Measurements from ENCODE around the gene HOXB1. TPM values are rescaled to one million over a fixed set of nuclear protein-coding genes. Genes with fewer than 3 reads are reported as not detected.

The HOXB1 gene
- total RNA-seq (2014; rRNA removed; shearing (Covaris generic); ENCODE audit: low replicate concordance): not detected in 2 replicates

- in situ Hi-C loops (cut with HindIII; ENCODE audit: low pct_unique_long_range_greater_than_20kb, low sequenced_read_pairs): no loop called here
- no peak for DNase-seq (ENCODE audit: low read depth)
Observed at GRCh38 chr17:48530887-48531272, at the start of gene HOXB1. TSS of gene HOXB1 (minus strand) at chr17:48531011. CDS start at chr17:48530904, 107 bp downstream.

- no peak for DNase-seq (ENCODE audit: low read depth)
- in situ Hi-C loops (cut with HindIII; ENCODE audit: low pct_unique_long_range_greater_than_20kb, low sequenced_read_pairs): no loop called here
Observed at GRCh38 chr17:48579760-48580554, 49.1 kb upstream of the HOXB1 start.

- DNase-seq (ENCODE audit: low read depth): no peak
- in situ Hi-C loops (cut with HindIII; ENCODE audit: low pct_unique_long_range_greater_than_20kb, low sequenced_read_pairs): no loop called here
Observed at GRCh38 chr17:48579471-48579759, 48.6 kb upstream of the HOXB1 start.

GRCh38 chr17:48578616-48579470 lies 48.0 kb upstream of the HOXB1 start:
- no peak for DNase-seq (ENCODE audit: low read depth)
- in situ Hi-C loops (cut with HindIII; ENCODE audit: low pct_unique_long_range_greater_than_20kb, low sequenced_read_pairs): no loop called here

GRCh38 chr17:48577946-48578615 lies 47.3 kb upstream of the HOXB1 start, which contains the start of gene HOXB4:
TSS of gene HOXB4 (minus strand) at chr17:48578350. CDS start at chr17:48578319, 31 bp downstream.
- peak; percentile 61 for DNase-seq (ENCODE audit: low read depth)
- in situ Hi-C loops (cut with HindIII; ENCODE audit: low pct_unique_long_range_greater_than_20kb, low sequenced_read_pairs): no loop called here

- no peak for DNase-seq (ENCODE audit: low read depth)
- in situ Hi-C loops (cut with HindIII; ENCODE audit: low pct_unique_long_range_greater_than_20kb, low sequenced_read_pairs): no loop called here
Observed at GRCh38 chr17:48577330-48577945, 46.6 kb upstream of the HOXB1 start.

GRCh38 chr17:48576479-48577309 lies 45.9 kb upstream of the HOXB1 start:
- DNase-seq (ENCODE audit: low read depth): no peak
- in situ Hi-C loops (cut with HindIII; ENCODE audit: low pct_unique_long_range_greater_than_20kb, low sequenced_read_pairs): no loop called here

- in situ Hi-C loops (cut with HindIII; ENCODE audit: low pct_unique_long_range_greater_than_20kb, low sequenced_read_pairs): no loop called here
- no peak for DNase-seq (ENCODE audit: low read depth)
Observed at GRCh38 chr17:48575673-48576478, 45.1 kb upstream of the HOXB1 start.

- in situ Hi-C loops (cut with HindIII; ENCODE audit: low pct_unique_long_range_greater_than_20kb, low sequenced_read_pairs): no loop called here
- DNase-seq (ENCODE audit: low read depth): no peak
Observed at GRCh38 chr17:48575066-48575582, 44.3 kb upstream of the HOXB1 start.

- DNase-seq (ENCODE audit: low read depth): no peak
- in situ Hi-C loops (cut with HindIII; ENCODE audit: low pct_unique_long_range_greater_than_20kb, low sequenced_read_pairs): no loop called here
Observed at GRCh38 chr17:48574505-48575065, 43.8 kb upstream of the HOXB1 start.

GRCh38 chr17:48571826-48572417 lies 41.1 kb upstream of the HOXB1 start:
- DNase-seq (ENCODE audit: low read depth): no peak

GRCh38 chr17:48571024-48571818 lies 40.4 kb upstream of the HOXB1 start:
- DNase-seq (ENCODE audit: low read depth): no peak
- in situ Hi-C loops (cut with HindIII; ENCODE audit: low pct_unique_long_range_greater_than_20kb, low sequenced_read_pairs): no loop called here

More at GRCh38 chr17:48571826-48572417, 41.1 kb upstream of the HOXB1 start:
- in situ Hi-C loops (cut with HindIII; ENCODE audit: low pct_unique_long_range_greater_than_20kb, low sequenced_read_pairs): no loop called here

GRCh38 chr17:48570325-48571023 lies 39.7 kb upstream of the HOXB1 start:
- in situ Hi-C loops (cut with HindIII; ENCODE audit: low pct_unique_long_range_greater_than_20kb, low sequenced_read_pairs): no loop called here
- no peak for DNase-seq (ENCODE audit: low read depth)

GRCh38 chr17:48569674-48570324 lies 39.0 kb upstream of the HOXB1 start:
- DNase-seq (ENCODE audit: low read depth): no peak
- in situ Hi-C loops (cut with HindIII; ENCODE audit: low pct_unique_long_range_greater_than_20kb, low sequenced_read_pairs): no loop called here

All from Caki2 (cell line).